HS-5 (cell line): ENCODE results near the gene UROC1.

Experiments
- DNase-seq: peaks from one replicate; pipeline ENCODE4 v3.0.0-alpha.2; 2012; ENCODE audit warnings: low read depth

Gene UROC1

DNA sequence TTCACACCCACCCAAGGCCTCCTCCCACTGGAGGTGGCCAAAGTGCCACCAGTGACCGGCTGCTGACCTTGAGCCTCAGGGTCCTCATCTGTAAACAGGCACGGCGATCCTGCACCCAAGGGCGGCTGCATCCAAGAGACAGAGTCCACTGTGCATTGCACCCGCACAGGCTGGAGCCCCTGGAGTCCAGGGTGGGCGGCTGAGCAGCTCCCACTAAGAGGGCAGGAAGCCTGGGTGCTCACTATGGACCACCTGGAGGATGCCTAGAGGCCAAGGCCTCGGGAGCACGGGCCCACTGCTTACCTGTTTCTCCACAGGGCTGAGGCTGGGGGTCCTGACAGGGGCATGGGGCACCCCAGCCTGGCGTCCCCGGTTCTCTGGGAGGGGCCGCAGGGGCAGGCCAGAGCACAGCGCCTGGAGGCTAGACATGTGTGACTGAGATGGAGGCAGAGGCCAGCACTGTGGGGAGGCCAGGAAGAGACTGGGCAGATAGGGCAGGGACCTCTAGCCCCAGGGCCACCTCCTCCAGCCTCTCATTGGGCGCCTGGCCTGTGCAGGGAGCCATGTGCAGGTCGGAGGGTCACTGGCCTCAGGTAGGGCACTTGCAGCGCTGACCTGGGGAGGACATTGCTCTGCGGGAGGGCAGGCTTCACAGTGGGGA is at the start of gene UROC1:
TSS of gene UROC1 (minus strand) at position 483 of the 661 bp plus-strand sequence. CDS start at position 429, 54 bp downstream.
- DNase-seq, result no peak

DNA sequence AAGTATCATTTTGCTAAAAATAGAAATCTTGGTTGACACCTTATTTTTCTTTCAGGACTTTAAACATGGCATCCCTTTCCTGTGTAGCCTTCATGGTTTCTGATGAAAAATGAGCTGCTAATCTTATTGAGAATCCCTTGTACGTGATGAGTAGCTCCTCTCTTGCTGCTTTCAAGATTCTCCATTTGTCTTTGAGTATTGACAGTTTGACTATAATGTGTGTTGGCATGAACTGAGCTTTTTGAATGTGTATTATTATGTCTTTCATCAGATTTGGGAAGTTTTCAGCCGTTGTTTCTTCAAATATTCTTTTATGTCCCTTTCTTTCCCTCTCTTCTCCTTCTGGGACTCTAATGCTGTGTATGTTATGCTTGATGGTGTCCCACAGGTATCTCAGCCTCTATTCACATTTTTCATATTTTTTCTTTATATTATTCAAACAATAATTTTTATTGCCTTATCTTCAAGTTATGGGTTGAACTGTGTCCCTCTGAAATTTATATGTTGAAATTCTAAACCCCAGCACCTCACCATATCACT is 45.2 kb upstream of the UROC1 start:
- no peak for DNase-seq

DNA sequence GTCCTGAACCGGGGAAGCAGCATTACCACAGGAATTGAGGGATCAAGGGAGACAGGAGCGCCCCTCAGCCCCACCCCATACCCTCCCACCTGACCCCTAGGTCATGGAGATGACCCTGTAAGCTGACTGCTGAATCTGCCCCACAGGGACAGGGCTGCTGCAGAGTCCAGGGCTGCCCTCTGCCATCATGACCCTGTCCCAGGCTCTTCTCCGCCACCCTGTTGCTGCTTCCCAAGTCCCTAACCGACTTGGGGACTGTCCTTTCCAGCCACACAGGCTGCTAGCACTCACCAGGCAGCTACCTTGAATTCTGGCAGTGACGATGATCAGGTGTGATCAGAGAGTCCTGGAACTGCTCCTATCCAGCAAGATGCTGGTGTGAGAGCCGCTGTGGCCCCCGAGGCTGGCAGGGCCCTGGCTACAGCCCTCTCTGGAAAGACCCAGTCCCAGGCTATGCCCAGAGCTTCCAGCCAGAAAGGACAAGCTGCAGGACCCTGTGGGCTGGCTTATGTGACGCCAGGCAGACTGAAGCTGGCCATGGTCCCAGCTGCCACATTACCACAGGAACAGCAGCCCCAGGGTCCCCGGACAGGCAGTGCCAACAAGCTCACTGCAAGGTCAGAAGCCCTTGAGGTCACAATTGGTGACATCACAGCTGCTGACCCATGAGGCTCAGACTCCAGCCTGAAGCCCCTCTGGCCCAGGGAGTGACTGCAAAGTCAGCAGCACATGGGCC is 40.9 kb upstream of the UROC1 start, which contains the start of gene C3orf22:
TSS of gene C3orf22 (minus strand) at position 597 of the 736 bp plus-strand sequence. CDS start 5,542 bp downstream, outside the sequence.
- no peak for DNase-seq

DNA sequence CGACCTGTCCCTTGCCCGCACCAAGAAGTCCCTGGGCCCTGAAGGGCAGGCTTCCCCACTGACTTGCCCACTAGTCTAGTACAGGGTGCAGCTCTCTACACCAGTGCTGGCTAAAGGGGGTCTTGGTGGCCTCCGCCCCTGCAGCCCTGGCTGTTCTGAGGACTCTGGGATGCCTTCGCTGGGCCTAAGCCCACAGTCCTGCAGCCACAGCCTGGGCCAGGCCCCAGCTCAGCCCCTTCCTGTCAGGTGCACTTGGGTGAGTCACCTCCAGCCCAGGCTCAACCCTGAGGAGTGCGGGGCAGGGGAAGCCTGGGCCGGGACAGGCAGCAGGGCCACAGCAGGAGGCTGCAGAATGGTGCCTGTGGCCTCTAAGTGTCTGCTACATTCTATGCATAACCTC is 40.2 kb upstream of the UROC1 start:
- DNase-seq, result no peak

DNA sequence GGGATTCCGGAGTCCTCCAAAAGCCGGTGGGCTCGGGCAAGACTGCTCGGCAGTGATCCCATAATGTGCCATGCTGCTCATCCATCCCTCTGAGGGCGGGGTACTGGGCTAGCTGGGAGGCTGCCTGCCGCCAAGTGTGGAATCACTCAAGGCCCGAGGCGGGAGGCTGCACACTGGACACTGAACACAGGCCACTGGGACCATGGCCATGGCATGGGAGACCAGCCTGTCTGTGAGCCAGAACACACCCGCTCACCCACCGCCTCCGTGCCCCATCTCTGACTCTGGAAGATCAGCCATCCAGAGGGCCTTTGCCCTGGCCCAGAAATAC is 39.8 kb upstream of the UROC1 start:
- no peak for DNase-seq

DNA sequence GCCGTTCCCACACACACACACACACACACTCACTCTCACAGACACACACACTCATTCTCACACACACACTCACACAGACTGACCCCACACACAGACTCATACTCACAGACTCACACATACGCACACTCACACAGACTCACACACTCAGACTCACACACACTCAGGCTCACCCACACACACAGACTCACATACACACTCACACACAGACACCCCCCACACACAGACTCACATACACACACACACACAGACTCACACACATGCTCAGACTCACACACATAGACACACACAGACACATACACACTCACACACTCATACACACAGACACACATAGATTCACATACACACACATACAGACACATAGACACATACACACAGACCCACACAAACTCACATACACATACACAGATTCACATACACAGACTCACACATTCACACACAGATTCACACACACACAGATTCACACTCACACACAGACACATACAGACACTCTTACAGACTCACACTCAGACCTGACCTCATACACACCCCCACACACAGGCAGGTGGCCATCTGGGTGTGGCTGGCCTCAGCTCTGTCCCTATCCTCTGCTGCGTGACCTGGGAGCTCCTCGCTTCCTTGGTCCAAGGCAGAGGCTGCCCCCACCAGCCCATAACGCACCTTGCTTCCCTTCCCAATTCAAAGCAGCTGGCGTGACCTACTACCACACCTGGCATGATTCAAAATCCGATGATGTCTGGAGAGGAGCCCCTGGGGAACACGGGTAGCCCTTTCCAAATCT is 39.3 kb upstream of the UROC1 start:
- no peak for DNase-seq

DNA sequence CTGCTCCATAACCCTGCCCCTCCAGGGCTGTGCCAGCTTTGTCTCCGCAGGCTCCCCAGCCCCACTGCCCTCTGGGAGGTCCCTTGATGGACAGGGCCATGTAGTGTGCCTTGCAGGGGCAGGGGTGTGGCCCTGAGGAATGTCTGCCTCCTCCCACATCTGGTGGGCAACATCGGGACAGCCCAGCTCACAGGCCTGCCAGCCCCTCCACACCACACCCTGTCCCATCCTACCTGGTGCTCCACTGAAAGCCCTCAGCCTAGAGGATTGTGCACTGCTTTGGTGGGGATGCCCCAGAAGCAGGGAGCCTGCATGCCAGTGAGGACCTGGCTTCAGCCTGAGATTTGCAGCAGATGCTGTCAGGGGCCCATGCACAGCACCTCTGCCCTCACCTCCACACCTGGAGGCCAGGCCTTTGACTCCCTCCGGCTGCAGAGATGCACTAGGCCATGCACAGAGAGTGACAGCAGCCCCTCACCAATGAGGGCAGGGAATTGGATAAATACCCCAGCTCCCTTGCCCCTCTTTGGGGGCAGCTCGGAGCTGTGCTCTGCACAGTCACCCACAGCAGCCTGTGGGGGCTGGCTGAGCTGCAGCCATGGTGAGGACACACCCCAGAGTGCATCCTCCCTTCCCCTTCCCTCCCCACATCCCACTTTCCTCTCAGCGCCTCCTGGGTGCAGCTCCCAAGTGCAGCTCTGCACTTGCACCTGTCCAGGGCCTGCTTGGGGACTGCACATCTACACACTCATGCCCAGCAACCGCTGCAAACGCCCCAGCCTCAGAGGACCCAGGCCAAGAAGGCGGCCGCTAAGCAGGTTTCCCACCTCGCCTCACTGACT is 38.4 kb upstream of the UROC1 start:
- DNase-seq, result no peak

DNA sequence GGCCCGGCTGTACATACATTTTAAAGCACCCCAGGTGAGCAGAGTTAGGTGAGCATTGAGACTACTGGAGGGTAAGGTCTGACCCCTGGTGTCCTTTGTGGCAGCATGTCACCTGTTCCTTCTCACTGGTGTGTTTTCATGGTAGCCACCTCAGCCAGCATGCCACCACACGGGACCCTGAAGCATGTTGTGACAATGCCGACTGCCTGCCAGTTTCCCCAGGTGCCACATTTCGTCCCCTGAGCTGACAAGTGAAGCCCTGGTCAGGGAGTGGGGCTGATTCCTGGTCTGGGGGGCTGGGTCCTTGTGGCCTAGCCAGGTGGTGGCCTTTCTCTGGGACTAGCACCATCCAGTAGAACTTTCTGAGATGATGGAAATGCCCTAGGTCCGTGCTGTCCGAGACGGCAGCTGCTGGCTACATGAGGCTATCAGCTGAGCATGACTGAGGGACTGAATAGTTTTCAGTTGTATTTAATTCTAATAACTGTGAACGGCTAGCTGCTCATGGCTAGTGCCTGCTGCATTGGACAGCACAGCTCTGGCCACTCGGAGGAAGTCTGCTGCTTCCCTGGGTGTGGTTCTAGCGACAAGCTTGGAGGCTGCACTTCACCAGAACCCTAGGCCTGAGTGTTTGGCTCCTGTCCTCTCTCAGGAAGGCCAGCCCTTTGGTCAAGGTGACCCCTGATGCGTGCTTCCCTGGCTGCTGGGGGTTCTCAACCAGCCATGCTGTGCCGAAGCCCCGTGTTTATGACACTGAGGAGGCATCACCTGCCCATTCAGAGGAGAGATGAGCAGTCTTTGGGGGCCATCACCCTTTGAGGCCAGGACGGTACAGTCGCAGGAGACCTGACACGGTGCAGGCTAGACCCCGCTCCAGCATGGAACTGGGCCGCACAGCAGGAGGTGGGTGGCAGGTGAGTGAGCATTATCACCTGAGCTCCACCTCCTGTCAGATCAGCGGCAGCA is 37.3 kb upstream of the UROC1 start:
- DNase-seq, result no peak

DNA sequence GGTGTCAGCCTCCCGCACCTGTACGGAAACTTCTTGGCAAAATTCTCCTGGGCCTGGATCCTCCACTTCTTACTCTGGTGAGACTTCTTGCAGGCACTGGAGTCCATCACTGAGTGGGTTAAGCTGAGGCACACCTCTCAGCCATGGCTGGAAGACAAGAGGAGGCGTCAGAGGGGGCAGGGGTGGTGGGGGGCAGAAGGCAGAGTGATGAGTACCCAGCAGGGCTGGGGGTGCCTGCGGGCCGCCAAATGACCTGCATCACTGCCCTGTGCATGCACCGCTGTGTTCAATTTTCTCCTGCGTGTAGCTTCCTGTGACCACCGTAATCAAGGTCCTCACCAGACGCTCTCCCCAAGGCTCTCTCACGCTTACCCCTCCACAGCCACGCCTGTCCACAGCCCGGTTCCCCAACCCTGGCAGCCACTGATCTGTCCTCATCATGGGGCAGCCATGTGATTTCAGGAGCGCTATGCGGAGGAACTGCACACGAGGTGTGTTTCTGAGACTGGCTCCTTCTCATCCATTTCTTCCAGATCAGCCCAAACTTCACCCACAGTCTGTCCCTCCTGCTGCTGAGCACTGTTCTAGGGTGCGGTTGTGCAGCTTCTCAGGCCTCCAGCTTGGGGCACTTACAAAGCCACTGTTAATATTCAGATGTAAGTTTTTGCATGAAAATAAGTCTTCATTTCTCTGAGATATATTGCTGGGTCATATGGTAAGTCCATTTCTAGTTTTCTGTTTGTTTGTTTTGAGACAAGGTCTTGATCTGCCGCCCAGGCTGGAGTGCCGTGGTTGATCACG is 35.9 kb upstream of the UROC1 start:
- no peak for DNase-seq

DNA sequence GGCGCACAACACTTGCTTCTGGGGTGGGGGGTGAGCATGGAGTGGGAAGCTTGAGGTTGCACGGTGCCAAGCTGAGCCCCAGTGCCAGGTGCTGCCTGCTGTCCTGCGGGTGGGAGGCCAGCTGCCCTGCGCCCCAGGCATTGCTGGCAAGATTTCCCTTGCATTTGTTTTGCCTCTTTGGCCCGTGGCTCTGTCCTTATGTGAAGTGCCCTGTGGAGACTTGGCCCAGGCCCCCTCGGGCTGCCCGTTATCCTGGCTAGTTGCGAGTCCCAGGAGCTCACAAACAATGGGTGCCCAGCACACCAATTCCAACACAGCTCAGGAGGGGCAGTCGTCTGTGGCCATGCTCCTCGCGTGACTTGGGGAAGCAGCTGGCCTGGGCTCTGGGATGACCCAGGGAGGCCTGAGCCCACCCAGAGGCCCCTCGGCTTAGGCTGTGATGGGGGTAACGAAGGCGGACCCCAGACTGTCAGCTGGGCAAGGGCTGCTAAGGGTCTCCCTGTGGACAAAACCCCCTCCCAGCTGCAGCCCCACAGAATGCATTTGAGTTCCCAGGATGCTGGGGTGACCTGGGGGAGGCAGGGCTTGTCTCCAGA is 35.2 kb upstream of the UROC1 start:
- no peak for DNase-seq

DNA sequence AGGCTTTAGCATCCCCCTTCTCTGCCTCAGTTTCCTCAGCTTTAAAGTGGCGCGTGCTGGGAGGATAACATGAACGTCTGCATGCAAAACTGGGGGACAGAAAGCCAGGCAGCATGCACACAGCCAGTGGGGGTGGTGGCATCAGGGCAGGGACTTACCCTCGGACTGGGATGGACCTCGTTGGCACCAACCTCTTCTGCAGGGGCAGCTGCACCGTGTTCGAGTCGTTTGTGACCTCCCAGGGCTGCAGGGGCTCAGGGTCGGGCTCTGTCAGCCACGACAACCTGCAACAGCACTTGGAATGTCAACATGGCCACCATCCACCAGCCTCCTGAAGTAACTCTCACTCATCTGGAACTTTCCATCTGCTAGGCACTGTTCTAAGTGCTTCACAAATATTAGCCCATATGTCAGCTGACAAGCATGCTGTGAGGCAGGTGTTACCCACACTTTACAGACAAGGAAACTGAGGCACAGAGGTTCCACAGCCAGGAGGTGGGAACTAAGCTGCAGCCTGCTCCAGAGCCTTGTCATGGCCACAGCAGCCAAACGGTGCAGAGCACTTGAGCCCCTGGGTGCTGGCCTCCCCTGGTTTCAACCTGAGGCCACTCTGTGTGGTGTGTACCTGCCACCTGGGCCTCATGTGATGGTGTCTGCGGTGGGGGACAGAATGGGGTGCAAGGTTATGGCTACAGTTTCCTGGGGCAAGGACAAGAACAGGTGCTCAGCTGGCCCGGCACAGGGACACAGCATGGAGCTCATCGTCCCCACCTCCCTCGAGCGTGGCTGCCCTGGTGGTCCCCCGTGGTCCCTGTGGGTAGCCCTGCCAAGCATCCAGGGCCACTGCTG is 34.5 kb upstream of the UROC1 start:
- no peak for DNase-seq

DNA sequence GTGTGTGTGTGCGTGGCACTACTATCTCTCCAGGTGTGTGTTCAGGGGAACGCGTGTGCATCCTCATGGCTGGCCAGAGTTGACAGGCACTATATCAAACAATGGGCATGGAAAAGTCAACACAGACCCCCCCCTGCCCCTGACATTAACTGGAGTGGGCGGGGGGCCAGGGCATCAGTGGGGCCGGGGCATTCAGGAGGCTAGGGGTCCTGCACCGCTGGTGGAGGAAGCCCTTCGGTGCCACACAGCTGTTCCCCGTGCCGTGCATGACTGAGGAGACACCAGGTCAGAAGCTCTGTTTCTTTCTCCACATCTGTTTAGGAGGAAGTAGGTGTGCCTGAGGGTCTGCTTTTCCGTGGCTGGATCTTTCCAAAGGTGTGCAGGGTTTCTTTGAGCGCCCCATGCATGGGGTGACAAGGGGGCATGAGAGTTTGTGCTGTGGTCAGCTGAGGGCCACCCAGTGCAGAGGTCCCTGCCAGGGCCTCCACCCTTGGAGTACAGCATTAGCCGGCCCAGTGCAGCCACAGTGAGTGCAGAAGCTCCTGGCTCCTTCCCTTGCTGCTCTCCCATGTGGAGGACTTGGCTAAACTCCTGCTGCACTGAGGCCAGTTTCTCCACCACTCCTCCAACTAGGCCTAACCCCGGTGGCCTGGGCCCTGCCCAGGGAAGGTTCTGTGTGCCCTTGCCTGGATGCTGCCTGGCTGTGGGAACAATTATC is 33.7 kb upstream of the UROC1 start:
- DNase-seq, result no peak

DNA sequence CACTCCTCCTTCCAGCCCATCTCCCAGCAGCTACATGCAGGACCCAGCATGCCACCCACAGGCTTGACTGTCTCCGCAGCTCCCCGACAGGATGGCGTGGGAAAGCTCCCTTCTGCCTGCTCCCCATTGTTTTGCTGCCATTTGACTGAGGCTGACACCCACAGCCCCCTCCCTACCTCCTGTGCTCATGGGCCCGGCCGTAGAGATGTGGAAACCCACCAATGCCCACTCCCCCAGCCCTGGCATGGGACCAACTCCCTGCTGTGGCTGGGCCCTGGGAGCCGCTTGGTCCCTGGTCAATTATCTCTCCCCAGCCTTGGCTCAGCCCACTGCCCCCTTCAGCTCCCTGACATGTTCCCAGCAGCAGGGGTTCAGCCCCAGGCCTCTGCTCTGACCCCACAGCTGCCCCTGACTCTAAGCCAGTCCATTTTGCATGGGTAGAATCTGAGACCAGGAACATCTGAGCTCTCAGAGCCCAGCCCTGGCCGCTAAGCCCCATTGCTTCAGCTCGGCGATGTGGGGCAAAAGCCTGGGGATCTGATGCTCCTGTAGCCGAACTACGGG is 33.0 kb upstream of the UROC1 start:
- DNase-seq, result no peak

DNA sequence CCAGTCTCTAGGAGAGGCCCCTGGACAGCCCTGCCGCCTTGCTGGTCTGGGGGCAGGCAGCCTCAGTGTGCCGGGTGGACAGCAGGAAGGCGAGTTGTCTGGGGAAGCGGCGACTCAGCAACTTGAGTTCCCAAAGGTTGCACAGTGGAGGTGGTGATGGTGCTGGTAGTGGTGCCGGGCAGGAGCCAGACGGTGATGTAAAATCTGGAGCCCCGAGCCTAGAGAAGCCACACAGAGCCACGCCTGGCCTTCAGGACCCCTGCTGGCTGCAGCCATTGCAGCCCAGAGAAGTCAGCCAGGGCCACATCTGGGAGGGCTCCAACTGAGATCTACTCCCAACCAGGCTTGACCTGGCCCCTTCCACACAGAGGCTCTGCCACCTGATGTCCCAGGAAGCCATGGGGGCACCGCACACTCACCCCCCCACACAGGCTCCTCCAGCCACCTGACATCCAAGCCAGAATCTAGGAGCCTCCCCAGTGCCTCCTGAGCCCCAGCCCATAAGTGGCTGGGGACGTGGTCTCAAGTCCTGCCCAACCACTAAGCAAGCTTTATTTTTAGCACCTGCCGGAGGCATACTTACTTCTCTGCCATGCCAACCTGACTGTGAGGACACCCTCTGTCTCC is 32.4 kb upstream of the UROC1 start:
- DNase-seq, result no peak

DNA sequence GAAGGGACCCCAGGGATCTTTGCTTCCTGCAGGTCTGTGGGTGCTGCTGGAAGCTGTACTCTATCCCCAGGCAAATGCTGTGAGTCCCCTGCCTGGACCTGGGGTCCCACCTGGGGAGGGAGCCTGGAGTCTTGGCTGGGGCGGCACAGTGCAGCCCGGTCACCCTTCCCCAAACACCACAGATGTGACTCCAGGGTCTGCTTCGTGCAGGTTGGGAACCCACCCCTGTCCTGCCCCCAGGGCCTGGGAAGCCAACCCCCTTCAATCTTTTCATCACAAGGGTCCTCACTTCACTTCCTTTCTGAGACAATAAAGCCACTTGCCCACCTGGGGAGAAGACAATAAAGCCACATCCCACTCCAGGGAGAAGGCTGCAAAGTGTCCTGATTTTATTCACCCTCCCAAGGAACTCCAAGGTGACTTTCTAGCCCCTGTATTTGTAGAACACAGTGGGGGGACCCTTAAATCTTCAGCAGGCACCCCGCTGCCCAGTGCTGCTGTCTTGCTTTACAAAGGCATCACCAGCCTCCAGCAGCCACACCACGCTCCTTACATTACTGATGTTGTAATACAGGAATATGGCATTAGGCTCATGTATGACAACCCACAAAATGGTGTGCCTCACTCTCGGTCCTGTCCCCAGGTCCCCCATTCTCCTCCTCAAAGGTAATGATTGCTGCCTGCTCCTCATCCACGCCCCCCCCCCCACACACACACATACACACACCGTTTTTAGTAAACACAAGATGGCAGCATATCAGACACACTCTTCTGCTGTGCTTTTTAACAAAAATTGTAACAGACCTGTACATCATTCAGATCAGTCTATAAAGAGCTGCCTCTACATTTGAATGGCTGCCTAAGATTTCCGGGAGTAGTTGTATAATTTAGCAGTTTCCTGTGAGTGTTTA is 31.2 kb upstream of the UROC1 start:
- no peak for DNase-seq

DNA sequence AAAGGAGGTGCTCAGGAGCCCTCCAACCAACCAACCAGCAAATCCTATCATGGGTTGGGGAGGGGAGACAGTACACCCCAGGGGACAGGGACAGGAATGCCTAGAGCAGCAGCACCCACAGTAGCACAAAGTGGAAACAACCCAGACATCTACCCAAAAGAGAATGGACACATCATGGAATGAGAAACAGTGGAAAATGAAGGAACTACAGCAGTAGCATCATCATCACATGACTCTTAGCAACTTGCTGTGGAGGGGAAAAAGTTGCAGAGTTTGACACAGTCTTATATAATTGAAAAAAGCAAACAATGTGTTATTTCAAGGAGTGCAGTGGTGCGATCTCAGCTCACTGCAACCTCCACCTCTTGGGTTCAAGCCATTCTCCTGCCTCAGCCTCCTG is 30.1 kb upstream of the UROC1 start:
- DNase-seq, result no peak
